Activated T-cell treated with anti-CD3 and anti-CD28 coated beads for 48 hours (primary cell): Measurements from ENCODE around the gene MYL9.
"Not testable (repeated sequence)": the region's sequence is repeated elsewhere in the genome, so short reads cannot be mapped to it uniquely, and the experiment has no call there.

ENCODE experiments used
- DNase-seq: peaks from one replicate; pipeline ENCODE4 v3.0.0-alpha.2; 2020; ENCODE audit warnings: low read depth

MYL9 gene

DNA sequence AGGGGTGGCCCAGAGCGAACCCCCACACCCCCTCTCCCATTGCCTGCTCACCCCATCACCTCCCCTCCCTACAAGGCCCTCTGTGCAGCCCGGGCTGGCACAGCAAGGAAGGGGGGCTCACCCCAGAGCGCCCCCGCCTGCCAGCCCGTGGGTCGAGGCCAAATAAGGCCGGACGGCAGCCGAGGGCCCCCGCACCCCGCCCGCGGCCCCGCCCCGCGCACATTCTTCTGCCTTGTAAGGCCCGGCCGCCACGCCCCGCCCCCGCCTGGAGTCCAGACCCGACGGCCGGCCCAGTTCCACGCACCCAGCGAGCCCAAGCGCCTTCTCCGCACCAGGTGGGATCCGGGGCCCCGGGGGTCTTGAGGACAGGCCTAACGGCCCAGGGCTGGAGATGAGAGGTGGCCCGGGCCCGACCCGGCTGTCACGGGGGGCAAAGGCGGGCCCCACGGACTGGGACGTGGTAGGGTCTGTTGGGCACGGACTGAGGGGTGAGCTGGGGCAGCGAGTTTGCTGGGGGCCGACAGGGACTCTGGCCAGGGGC is at the start of gene MYL9:
MYL9 (plus strand) TSS at position 293 of the 541 bp plus-strand sequence. CDS start 3,366 bp downstream, outside the sequence.
- DNase-seq = no peak

DNA sequence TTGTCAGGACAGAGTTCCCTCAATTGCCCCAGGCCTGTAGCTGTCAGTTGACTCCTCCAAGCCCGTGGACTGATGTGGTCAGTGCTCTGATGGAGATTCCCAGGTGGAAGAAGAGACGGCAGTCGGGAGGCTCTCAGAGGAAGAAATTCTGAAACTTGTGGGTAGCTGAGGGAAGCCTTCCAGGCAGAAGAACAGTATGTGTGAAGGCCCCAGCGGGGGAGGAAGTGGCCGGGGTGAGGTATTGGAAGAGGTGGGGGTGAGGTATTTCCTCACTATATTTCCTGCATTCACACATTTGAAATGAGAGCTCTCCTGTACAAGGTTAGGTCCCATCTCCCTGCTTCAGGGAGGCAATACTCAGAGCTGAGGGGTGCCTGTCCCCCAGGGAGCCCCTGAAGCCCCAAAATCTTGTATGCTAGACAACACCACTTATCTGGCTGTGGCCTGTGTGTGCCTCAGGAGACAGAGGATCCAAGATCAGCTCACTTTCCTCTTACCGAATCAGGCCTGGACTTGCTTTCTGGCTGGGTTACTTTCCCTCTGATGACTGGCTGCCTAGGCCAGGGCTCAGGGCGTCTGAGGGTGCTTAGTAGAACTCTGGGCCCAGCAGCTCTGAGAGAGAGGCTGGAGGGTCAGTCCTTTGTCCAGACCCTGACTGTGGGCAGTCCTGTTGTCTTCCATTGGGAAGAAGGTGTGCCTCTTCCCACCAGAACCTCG is 49.3 kb upstream of the MYL9 start:
- DNase-seq = peak; percentile 37

DNA sequence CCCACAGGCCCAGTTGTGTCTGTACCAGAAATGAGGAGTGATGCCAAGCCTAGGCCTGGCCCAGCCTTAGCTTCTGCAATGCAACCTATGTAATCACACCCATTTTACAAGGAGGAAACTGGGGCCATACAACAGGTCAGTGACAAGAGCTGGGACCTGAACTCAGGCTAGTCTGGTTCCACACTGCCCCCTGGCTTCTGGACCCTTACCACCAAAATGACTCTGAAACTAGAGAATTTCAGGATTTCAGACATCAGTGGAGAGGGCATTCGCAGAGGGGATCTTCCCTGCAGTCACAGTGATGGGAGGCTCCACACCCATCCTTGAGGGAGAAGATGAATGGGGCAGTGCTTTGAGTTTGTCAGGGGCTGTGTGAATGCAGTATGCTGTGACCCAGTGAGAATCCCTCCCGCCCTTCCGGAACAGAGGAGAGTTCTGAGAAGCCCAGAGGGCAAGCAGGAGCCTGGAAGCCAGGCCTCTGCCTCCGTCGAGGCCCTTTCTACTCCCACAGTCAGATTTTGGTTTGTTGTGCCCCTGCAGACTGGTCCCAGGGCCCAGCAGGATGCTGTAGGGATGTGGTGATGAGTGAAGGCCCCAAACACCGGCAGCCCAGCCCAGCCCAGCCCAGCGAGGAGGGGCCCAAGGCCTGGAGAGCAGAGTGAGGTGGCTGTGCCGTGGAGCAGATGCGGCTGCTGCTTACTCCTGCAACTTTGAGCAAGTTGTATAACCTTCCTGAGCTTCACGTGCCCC is 48.1 kb upstream of the MYL9 start:
- DNase-seq = no peak

- DNase-seq = no peak
These were observed 47.6 kb upstream of the MYL9 start for GRCh38 chr20:36493801-36494114.

DNA sequence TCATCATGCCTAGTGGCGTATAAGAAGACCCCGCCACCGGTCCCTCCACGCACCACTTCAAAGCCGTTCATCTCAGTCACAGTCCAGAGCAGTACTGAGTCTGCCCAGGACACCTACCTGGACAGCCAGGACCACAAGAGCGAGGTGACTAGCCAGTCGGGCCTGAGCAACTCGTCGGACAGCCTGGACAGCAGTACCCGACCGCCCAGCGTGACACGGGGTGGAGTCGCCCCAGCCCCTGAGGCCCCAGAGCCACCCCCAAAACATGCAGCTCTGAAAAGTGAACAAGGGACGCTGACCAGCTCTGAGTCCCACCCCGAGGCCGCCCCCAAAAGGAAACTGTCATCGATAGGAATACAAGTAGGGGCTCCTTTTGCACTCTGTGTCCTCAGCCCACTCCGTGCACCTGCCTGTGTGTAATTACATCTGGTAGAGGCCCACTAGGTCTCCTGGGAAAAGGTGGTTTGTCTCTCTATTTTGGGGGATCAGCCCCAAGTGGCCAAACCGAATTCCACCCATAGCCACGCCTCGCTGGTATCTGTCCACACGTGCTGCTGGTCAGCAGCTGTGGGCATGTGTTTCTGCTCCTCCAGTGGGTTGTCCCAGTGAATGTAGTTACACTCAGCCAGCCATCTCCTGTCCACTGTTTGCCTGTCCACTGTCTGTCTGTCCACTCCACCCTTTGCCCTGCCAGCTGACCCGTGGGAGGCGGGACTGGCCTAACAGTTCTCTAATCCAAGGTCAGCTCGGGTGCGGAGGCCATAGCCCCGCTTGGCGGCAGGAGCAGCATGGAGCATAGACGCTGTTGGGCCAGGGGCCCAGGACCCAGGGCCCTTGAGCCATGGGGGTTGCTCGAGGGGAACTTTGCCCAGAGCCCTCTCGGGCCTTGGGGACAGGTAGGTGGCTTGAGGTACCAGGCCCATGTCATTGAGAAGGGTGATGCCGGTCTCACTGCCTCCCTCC is 44.3 kb upstream of the MYL9 start:
- no peak for DNase-seq

GRCh38 chr20:36497856-36498255 is 43.5 kb upstream of the MYL9 start:
- no peak for DNase-seq

GRCh38 chr20:36498386-36499179 is 42.7 kb upstream of the MYL9 start:
- no peak for DNase-seq

GRCh38 chr20:36499211-36499610 is 42.1 kb upstream of the MYL9 start:
- no peak for DNase-seq

DNA sequence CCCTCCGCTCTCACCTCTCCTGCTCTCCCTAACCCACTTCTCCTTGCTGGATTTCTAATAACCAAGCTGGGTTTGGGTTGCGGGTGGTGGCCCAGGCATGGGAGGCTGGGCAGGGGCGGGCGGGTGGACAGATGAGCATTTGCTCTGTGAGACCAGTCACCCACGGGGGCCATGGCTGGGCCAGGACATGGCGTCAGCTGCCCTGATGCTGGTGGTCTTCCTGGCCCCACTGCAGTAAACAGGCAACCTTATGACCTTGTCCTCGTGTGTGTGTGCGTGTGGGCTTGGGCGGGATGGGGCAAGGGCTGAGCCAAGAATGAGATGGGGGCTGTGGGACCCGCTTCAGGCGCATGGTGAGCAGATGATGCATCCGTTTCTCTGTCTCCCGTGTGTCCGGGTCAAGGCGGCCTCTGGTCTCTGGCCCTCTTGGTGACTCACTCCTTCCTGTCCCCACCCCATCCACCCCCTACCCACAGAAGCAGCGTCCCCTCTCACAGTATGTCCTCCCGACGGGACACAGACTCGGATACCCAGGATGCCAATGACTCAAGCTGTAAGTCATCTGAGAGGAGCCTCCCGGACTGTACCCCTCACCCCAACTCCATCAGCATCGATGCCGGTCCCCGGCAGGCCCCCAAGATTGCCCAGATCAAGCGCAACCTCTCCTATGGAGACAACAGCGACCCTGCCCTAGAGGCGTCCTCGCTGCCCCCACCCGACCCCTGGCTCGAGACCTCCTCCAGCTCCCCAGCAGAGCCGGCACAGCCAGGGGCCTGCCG is 41.4 kb upstream of the MYL9 start:
- DNase-seq = no peak

- DNase-seq = no peak
These were observed 39.8 kb upstream of the MYL9 start for GRCh38 chr20:36501367-36502006.

- no peak for DNase-seq
These were observed 37.0 kb upstream of the MYL9 start for GRCh38 chr20:36504295-36504694.

- DNase-seq = no peak
These were observed 35.1 kb upstream of the MYL9 start for GRCh38 chr20:36506253-36506652.

DNA sequence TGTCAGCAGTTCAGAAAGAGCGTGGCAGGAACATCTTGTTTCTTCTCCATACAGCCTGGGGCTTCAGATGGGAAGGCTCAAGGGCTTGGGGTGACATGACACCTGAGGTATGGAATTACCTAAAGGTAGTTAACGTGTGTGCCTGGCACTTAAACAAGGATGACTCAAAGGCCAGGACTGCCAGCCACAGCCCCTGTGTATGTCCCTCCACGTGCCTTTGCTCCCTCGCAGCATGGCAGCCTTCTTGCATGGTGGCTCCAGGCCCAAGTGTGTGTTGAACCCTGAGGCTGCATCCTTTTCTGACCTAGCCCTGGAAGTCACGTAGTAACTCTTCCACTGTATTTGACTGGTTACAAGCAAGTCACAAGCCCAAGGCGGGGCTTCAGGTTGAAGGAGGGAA is 33.6 kb upstream of the MYL9 start:
- no peak for DNase-seq

- peak; percentile 33 for DNase-seq
These were observed 22.2 kb upstream of the MYL9 start for GRCh38 chr20:36519012-36519719.

GRCh38 chr20:36519944-36520343 is 21.4 kb upstream of the MYL9 start:
- DNase-seq = no peak

DNA sequence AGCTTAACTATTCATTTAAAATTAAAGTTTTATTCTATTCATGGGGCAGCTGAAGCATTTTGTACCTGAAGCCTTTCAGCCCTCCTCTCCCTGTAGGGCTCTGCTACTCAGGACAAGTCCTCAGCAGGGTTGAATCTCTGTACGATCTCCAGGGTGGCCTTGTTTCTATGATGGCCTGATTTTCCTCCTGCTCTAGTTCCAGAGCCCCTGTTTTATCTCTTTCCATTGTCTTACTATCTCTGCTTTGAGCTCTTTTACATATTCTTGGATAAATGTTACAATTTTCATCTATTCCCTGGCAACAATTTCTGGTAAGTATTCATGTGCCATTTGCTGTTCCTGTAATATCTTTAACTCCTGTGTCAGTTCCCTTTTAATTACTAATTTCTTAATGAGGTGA is 19.8 kb upstream of the MYL9 start:
- DNase-seq = no peak

- DNase-seq = not testable (repeated sequence)
These were observed 18.9 kb upstream of the MYL9 start for GRCh38 chr20:36522412-36522811.

DNA sequence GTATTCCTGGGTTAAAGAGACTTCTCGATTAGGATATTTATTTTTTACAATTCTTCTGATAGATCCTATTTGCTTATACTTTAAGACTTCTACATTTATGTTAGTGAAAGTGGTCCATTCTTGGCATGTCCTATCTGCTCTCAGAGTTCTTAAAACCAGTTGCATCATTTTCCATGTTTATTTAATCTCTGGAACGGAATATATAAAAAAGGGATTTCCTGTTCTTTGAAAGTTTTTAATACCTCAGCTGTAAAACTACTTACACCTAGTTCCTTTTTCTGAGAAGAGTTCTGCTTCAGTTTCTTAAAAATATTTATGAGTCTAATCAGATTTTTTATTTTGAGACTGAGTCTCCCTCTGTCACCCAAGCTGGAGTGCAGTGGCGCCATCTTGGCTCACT is 18.0 kb upstream of the MYL9 start:
- DNase-seq = no peak

DNA sequence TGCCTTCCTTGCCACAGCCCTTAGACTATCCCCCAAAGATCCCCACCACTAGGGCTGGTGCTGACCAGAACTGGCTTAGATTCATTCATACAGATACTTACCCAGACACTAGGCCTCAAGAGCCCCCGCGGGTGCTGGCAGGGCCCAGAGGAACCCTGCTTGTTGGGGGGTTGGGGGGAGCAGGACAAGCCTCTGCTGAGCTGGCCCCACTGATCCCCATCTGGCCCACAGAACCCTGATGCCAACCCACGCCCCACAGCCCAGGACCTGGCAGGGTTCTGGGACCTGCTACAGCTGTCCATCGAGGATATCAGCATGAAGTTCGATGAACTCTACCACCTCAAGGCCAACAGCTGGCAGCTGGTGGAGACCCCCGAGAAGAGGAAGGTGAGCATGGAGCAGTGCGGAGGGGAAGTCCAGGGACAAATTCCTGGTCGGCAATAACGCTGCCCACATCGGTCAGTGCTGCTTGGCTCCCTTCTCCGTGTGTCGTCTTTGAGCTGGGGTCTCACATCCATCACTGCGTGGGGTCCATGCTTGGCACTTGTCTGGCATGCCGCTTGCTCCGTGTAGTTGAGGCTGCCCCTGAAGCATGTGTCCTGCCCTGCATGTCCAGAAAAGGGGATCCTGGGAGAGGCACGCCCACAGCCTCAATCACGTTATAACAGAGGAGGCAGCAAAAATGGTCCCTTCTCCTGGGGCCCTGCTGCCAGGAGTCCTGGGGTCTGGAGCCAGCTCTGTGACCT is 15.5 kb upstream of the MYL9 start:
- DNase-seq = no peak
